Measurements from ENCODE around the gene KRT16. TPM values are rescaled to one million over a fixed set of nuclear protein-coding genes. Genes with fewer than 3 reads are reported as not detected.

The KRT16 gene
- total and polyA plus RNA-seq, 2 experiments from 2014 or later = 0.90 to 2.5 TPM

DNA sequence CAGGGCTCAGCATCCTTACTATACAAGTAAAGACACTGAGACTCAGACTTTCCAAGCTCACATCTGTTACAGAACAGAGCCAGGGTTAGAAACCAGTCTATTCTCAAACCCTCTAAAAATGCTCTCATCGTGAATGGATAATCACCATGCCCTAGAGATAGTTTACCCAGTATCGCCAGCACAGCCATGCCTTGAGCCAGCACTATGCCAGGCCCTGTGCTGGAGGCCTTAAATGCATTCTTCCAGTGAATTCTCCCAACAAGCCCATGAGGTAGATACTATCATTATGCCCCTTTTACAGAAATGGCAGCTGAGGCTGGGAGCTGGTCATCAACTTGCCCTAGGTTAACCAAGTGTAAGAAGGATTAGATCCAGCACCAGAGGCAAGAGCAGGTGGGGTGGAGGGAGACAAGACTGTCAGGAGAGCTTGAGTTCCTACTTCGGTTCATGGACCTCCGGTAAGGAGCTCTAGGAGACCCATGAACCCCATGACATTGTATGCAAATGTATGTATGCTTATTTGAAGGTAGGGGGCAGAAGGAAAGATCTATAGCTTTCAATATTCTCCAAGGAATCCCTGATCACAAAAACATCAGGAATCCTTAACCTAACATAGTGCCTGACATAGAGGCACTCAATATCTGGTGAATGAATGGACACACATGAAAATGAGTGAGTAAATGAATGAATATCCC is 31.1 kb downstream of the KRT16 start:
- TF ChIP-seq EZH2phosphoT487 (IDR thresholded peaks at IDR 0.05; ENCODE audit: insufficient read depth, low read depth) (no peak), EZH2 (IDR thresholded peaks at IDR 0.05; ENCODE audit: insufficient read depth, poor library complexity, severe bottlenecking) (no peak)
- DNase-seq = peak; percentile 37
- no peaks in the 10 kb centered on the region for H3K36me3 ChIP-seq (ENCODE audit: low read depth)
- H3K4me1 ChIP-seq (ENCODE audit: insufficient read depth) = 0 out of 2 replicates have a peak, but pooled peaks cover 9% of the 10 kb centered on the region
- in situ Hi-C loops (cut with MboI) = no loop called here
- peaks cover 12% of the 10 kb centered on the region; the same call in 1 of the 2 replicates for H3K27me3 ChIP-seq (replicated peaks; ENCODE audit: insufficient read depth)
- 69 to 72% methylated on average over 4 of the region's 4 CpGs for WGBS, 2 experiments (ENCODE audit: low coverage in 1 of 2, low lambda C conversion rate in 2 of 2, missing lambda C conversion rate in 2 of 2)
- H3K4me3 ChIP-seq = no peak overlapping the region
- no peaks in the 10 kb centered on the region for H3F3A ChIP-seq (ENCODE audit: insufficient read depth)
- no peaks in the 10 kb centered on the region for H3K9me2 ChIP-seq (ENCODE audit: insufficient read depth)
- H3K79me2 ChIP-seq (ENCODE audit: insufficient read depth) = no peaks in the 10 kb centered on the region
- H3K4me2 ChIP-seq (ENCODE audit: unreplicated experiment) = no peak overlapping the region
- H3K9me3 ChIP-seq (ENCODE audit: low read depth) = no peaks in the 10 kb centered on the region
- H4K20me1 ChIP-seq (ENCODE audit: insufficient read depth) = no peaks in the 10 kb centered on the region
- H2AFZ ChIP-seq = no peak overlapping the region
- H3K27ac ChIP-seq = no peak overlapping the region
- H3K9ac ChIP-seq = no peak overlapping the region

DNA sequence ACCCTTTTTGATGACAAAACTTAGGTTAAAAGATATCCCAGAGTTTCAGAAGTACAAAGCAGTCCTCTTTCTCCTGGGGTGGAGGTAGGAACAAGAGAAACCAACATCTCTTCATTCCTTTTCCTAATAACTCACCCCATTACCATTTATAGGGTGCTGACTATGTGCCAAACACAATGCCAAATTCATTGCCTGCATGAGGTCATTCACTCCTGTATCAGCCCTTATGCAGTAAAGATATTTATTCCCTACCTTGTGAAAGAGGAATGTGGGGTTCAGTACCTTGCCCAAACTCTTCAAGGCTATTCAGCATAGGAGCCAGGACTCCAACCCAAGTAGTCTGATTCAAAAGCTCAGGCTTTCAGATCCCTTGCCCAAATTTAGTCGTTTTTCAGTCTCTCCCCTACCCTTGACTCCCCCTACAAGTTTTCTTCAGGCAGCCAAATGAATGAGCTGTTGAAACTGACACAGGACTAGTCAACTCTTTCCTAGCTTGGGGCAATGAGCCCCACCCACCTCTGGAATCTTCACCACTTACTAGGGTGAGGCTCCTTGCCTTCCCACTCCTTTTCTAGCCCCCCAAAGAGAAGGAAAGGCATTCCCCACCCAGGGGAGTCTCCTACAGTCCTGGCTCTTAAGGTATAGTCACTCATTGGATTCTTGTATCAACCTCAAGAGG is 31.7 kb downstream of the KRT16 start:
- no peaks in the 10 kb centered on the region for H3F3A ChIP-seq (ENCODE audit: insufficient read depth)
- H3K9ac ChIP-seq = no peak overlapping the region
- 0 to 20% methylated on average over 1 of the region's 1 CpG for WGBS, 2 experiments (ENCODE audit: low coverage in 1 of 2, low lambda C conversion rate in 2 of 2, missing lambda C conversion rate in 2 of 2)
- no peak overlapping the region for H2AFZ ChIP-seq
- TF ChIP-seq EZH2phosphoT487 (IDR thresholded peaks at IDR 0.05; ENCODE audit: insufficient read depth, low read depth) (no peak), EZH2 (IDR thresholded peaks at IDR 0.05; ENCODE audit: insufficient read depth, poor library complexity, severe bottlenecking) (no peak)
- H3K4me2 ChIP-seq (ENCODE audit: unreplicated experiment) = no peak overlapping the region
- no peaks in the 10 kb centered on the region for H3K79me2 ChIP-seq (ENCODE audit: insufficient read depth)
- 0 out of 2 replicates have a peak, but pooled peaks cover 9% of the 10 kb centered on the region for H3K4me1 ChIP-seq (ENCODE audit: insufficient read depth)
- H3K36me3 ChIP-seq (ENCODE audit: low read depth) = no peaks in the 10 kb centered on the region
- H3K9me2 ChIP-seq (ENCODE audit: insufficient read depth) = no peaks in the 10 kb centered on the region
- H3K27ac ChIP-seq = no peak overlapping the region
- in situ Hi-C loops (cut with MboI) = no loop called here
- no peak overlapping the region for H3K4me3 ChIP-seq
- H3K27me3 ChIP-seq (replicated peaks; ENCODE audit: insufficient read depth) = peaks cover 17% of the 10 kb centered on the region; the same call in 1 of the 2 replicates
- H4K20me1 ChIP-seq (ENCODE audit: insufficient read depth) = no peaks in the 10 kb centered on the region
- no peaks in the 10 kb centered on the region for H3K9me3 ChIP-seq (ENCODE audit: low read depth)
- DNase-seq = peak; percentile 33

DNA sequence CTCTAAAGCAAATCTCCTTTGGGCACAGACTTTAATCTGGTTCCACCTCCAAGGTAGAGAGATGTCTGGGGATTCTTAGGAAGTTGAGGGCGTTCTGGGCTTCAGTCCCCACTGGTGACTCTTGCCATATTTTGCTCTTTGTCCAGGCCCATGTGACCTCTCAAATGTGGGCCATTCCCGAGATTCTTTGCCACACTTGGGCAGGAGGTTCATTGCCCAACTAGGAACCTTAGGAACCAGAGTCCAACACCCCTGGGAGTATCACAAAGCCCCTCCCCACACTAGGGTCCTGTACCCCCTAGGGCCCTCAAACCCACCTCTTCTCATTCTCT is 32.4 kb downstream of the KRT16 start:
- Histone ChIP-seq H2AFZ (no peak overlapping the region), H3K79me2 (ENCODE audit: insufficient read depth) (no peaks in the 10 kb centered on the region), H3K4me3 (no peak overlapping the region), H3F3A (ENCODE audit: insufficient read depth) (no peaks in the 10 kb centered on the region), H3K27me3 (replicated peaks; ENCODE audit: insufficient read depth) (peaks cover 21% of the 10 kb centered on the region; the same call in 1 of the 2 replicates), H3K9ac (no peak overlapping the region), H3K9me3 (ENCODE audit: low read depth) (no peaks in the 10 kb centered on the region), H4K20me1 (ENCODE audit: insufficient read depth) (no peaks in the 10 kb centered on the region), H3K4me1 (ENCODE audit: insufficient read depth) (0 out of 2 replicates have a peak, but pooled peaks cover 9% of the 10 kb centered on the region), H3K9me2 (ENCODE audit: insufficient read depth) (no peaks in the 10 kb centered on the region), H3K36me3 (ENCODE audit: low read depth) (no peaks in the 10 kb centered on the region), H3K4me2 (ENCODE audit: unreplicated experiment) (no peak overlapping the region), H3K27ac (no peak overlapping the region)
- DNase-seq = no peak
- 60 to 63% methylated on average over 2 of the region's 2 CpGs for WGBS, 2 experiments (ENCODE audit: low coverage in 1 of 2, low lambda C conversion rate in 2 of 2, missing lambda C conversion rate in 2 of 2)
- in situ Hi-C loops (cut with MboI) = no loop called here
- TF ChIP-seq EZH2 (IDR thresholded peaks at IDR 0.05; ENCODE audit: insufficient read depth, poor library complexity, severe bottlenecking) = no peak
- no peak for TF ChIP-seq EZH2phosphoT487 (IDR thresholded peaks at IDR 0.05; ENCODE audit: insufficient read depth, low read depth)

DNA sequence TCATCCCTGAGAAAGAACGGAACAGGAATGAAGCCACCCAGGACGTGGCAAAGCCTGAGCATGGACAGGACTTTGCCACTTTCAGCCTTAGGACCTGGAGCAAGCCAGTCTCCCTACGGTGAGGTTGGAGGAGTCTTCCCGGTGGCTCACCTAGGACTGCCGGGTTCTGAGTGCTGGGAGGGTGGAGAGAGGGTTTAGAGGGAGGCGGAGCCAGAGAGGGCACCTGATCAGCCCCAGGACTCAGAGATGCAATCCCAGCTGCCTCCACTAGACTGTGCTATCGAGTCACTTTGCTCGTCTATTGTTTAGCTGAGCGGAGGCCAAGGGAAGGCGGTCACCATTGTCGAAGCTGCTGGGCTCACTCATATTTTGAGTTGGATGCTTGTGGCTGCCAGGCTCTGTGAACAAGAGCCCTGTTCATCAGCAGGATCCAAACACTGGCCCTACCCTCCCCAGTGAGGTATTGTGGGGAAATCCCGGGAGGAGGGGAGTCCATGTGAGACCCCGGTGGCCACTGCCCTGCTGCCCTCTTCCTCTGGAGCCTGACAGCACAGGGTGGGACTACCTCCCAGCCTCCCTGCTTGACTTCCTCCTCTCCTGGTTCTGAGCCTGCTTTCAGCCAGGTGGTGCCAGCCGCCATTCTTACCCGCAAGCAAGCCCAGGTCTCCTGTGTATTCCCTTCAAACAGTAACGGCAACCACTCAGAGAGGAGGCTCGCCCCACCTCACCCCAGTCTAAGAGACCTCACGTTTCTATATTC is 32.9 kb downstream of the KRT16 start:
- no peak overlapping the region; the same call in 1 of the 2 replicates for H2AFZ ChIP-seq
- H3K9me2 ChIP-seq (ENCODE audit: insufficient read depth) = no peaks in the 10 kb centered on the region
- no peaks in the 10 kb centered on the region for H3F3A ChIP-seq (ENCODE audit: insufficient read depth)
- H4K20me1 ChIP-seq (ENCODE audit: insufficient read depth) = no peaks in the 10 kb centered on the region
- H3K4me2 ChIP-seq (ENCODE audit: unreplicated experiment) = no peak overlapping the region
- WGBS, 2 experiments (ENCODE audit: low coverage in 1 of 2, low lambda C conversion rate in 2 of 2, missing lambda C conversion rate in 2 of 2) = 47 to 48% methylated on average over 18 of the region's 18 CpGs
- DNase-seq = peak; percentile 85
- no peak overlapping the region for H3K4me3 ChIP-seq
- 0 out of 2 replicates have a peak, but pooled peaks cover 9% of the 10 kb centered on the region for H3K4me1 ChIP-seq (ENCODE audit: insufficient read depth)
- no peaks in the 10 kb centered on the region for H3K79me2 ChIP-seq (ENCODE audit: insufficient read depth)
- peaks cover 24% of the 10 kb centered on the region; the same call in 1 of the 2 replicates for H3K27me3 ChIP-seq (replicated peaks; ENCODE audit: insufficient read depth)
- no peak overlapping the region for H3K9ac ChIP-seq
- H3K27ac ChIP-seq = no peak overlapping the region
- no peaks in the 10 kb centered on the region for H3K9me3 ChIP-seq (ENCODE audit: low read depth)
- TF ChIP-seq EZH2 (IDR thresholded peaks at IDR 0.05; ENCODE audit: insufficient read depth, poor library complexity, severe bottlenecking) = no peak
- no peak for TF ChIP-seq EZH2phosphoT487 (IDR thresholded peaks at IDR 0.05; ENCODE audit: insufficient read depth, low read depth)
- in situ Hi-C loops (cut with MboI) = no loop called here
- no peaks in the 10 kb centered on the region for H3K36me3 ChIP-seq (ENCODE audit: low read depth)

All from GM23248 (cell line).